Esophagus squamous epithelium (tissue), 5 donors: ENCODE measurements around the gene FAM83D. TPM values are rescaled to one million over a fixed set of nuclear protein-coding genes. Genes with fewer than 3 reads are reported as not detected.

Experiments used
- DNase-seq: peaks from one replicate; lab custom pipeline; 2025; lab: John Stamatoyannopoulos, UW
- H3K27ac ChIP-seq, 4 donors: fragments of 200-600 bp; sonication (generic); one replicate each; pipeline ENCODE4 v1.5.1; 2016 to 2019; ENCODE audit warnings: mild to moderate bottlenecking in 1 of 4
- H3K27me3 ChIP-seq, 4 donors: fragments of 200-600 bp; sonication (generic); 1 replicate in 3 of 4; 2 replicates in 1 of 4; pipeline versions ENCODE4 v1.5.1 to v1.6.0; 2017 to 2021; ENCODE audit warnings: antibody characterized with exemption in 1 of 4
- H3K36me3 ChIP-seq, 3 donors: fragments of 200-600 bp; sonication (generic); one replicate each; pipeline ENCODE4 v1.5.1; 2016 to 2019
- H3K4me1 ChIP-seq, 3 donors: fragments of 200-600 bp; sonication (generic); one replicate each; pipeline ENCODE4 v1.5.1; 2017 to 2019
- H3K4me3 ChIP-seq, 4 donors: fragments of 200-600 bp; sonication (generic); 1 replicate in 3 of 4; 2 replicates in 1 of 4; pipeline ENCODE4 v1.5.1; 2016 to 2019; ENCODE audit warnings: mild to moderate bottlenecking in 2 of 4, moderate library complexity in 1 of 4
- H3K9me3 ChIP-seq, 3 donors: fragments of 200-600 bp; sonication (generic); one replicate each; pipeline ENCODE4 v1.5.1; 2016 to 2019
- POLR2A ChIP-seq, 4 donors: fragments of 450-650 bp; IDR thresholded peaks; one replicate each; pipeline ENCODE4 v1.6.1; 2017; ENCODE audit warnings: antibody characterized with exemption in 4 of 4, mild to moderate bottlenecking in 4 of 4, moderate library complexity in 3 of 4
- WGBS, 2 donors: methylation state at CpG; one replicate each; pipeline ENCODE4 v1.1.5; 2018; 5-methylcytosine and 5-hydroxymethylcytosine counted together
- intact Hi-C: fragments of 100-400 bp; cut with DNase I; formaldehyde crosslinking; loops from one replicate; pipeline ENCODE4 v1.15.0; 2022
- total RNA-seq, 4 donors: library from RNA; depleted of rRNA; stranded (reverse); fragments of >200 nt; gene quantifications; one replicate each; pipeline ENCODE4 v1.1.0, GENCODE V29; 2016
- TF ChIP-seq, protein P1 (sequence below), 6 experiments: fragments of 450-650 bp in 4 of 6; fragments of 200-600 bp in 2 of 6; sonication (generic) in 2 of 6; IDR thresholded peaks; one replicate each; pipeline ENCODE4 v1.5.1; 2016 to 2019; ENCODE audit warnings: antibody characterized with exemption in 6 of 6, mild to moderate bottlenecking in 4 of 6, moderate library complexity in 4 of 6
- donor health status: DM: yes; HTN: yes; CAD: no.

Gene FAM83D
- total RNA-seq, 4 donors from 2014 or later: 53.8 to 105 (median 81.9) TPM

DNA sequence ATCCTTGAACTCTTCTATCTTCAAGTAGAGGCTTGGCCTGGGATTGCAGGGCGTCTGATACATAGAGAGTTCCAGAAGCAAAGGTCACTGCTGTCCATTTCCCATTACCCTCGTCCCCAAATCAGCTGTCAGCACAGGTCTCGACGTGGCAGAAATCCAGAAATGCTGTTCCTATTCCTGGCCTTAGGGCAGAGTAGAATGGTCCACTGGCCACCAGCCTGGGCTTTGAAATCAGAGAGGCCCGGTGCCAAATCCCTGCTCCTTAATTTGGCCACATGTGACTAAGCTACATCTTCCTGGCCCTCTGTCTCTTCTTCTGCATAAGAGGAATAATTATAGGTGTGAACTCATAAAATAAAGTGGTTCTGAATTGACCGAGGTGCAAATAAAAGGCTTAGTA is 40.9 kb upstream of the FAM83D start:
- H3K36me3 ChIP-seq: no peaks in the 10 kb centered on the region
- no peak for DNase-seq
- 73% methylated on average over 5 to 6 of the region's 6 CpGs for WGBS, 2 donors
- H3K4me3 ChIP-seq: no peak overlapping the region
- H3K27me3 ChIP-seq: peaks cover 0 to 41% (median 0%) of the 10 kb centered on the region in 4 donors
- H3K4me1 ChIP-seq: peaks cover 0 to 20% (median 0%) of the 10 kb centered on the region in 3 donors
- no peaks in the 10 kb centered on the region for H3K9me3 ChIP-seq
- no peak overlapping the region for H3K27ac ChIP-seq
- intact Hi-C loops: no loop called here
- no peak for TF ChIP-seq POLR2A (IDR thresholded peaks at IDR 0.05)
- TF ChIP-seq, protein P1, sequence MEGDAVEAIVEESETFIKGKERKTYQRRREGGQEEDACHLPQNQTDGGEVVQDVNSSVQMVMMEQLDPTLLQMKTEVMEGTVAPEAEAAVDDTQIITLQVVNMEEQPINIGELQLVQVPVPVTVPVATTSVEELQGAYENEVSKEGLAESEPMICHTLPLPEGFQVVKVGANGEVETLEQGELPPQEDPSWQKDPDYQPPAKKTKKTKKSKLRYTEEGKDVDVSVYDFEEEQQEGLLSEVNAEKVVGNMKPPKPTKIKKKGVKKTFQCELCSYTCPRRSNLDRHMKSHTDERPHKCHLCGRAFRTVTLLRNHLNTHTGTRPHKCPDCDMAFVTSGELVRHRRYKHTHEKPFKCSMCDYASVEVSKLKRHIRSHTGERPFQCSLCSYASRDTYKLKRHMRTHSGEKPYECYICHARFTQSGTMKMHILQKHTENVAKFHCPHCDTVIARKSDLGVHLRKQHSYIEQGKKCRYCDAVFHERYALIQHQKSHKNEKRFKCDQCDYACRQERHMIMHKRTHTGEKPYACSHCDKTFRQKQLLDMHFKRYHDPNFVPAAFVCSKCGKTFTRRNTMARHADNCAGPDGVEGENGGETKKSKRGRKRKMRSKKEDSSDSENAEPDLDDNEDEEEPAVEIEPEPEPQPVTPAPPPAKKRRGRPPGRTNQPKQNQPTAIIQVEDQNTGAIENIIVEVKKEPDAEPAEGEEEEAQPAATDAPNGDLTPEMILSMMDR (IDR thresholded peaks at IDR 0.05): no peak

DNA sequence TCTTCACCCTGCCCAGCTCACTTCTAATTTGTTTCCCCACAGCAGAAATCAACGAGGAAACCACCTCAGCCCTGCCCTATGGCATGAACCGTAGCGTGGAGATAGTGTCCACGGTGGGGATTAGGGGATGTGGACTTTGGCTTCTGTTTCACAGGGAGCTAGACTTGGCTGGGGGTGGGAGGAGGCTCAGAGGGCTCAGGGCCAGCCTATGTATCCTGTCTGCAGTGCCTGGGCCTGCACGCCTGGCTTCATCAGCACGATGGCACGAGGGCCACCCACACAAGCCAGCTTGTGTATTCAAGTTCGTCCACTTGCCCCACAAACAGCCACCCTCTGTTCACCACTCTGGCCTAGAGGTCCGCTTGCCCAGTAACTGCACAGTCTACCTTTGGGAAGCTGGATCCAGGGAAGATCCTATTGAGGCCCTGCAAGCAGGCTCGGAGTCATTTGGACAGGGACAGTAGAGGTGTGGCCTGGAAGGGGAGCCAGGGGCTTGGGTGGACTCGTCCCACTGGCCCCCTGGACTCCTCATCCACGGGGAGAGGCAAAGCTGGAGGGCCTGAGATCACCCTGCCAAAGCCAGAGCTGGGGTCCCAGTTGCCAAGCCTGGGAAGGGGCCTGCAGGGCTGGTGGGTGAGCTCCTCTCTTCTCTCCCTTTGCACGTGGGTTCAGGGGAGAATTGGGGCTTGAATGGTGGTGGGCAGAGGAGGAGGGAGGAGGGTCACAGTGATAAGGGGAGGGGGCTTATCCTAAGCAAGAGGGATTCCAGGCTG is 38.0 kb upstream of the FAM83D start:
- Histone ChIP-seq H3K27me3 (peaks cover 0 to 27% (median 0%) of the 10 kb centered on the region in 4 donors), H3K9me3 (no peaks in the 10 kb centered on the region), H3K27ac (no peak overlapping the region), H3K4me1 (peaks cover 0 to 14% (median 0%) of the 10 kb centered on the region in 3 donors), H3K4me3 (no peak overlapping the region), H3K36me3 (no peaks in the 10 kb centered on the region)
- intact Hi-C loops: no loop called here
- WGBS, 2 donors: 60 to 63% methylated on average over 5 to 7 of the region's 13 CpGs
- DNase-seq: no peak
- TF ChIP-seq POLR2A (IDR thresholded peaks at IDR 0.05): no peak
- TF ChIP-seq, protein P1 (IDR thresholded peaks at IDR 0.05): no peak

DNA sequence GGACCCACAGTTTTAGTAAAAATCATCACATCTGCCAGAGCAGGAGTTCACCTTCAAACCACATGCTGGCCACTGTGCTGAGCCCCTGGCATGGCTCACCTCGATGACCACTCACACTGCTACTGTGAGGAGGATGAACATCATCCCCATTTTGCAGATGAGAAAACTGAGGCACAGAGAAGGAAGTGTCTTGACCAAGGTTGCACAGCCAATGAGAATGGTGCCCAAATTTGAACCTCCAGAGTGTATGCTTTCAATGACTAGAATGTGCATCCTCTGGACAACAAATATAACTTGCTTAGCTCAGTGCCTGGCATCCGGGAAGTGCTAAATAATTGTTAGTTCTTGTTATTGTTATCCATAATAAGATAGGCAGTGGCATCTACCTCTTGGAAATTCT is 37.2 kb upstream of the FAM83D start:
- Histone ChIP-seq H3K36me3 (no peaks in the 10 kb centered on the region), H3K4me3 (no peak overlapping the region), H3K9me3 (no peaks in the 10 kb centered on the region), H3K27ac (no peak overlapping the region), H3K27me3 (peaks cover 0 to 25% (median 0%) of the 10 kb centered on the region in 4 donors), H3K4me1 (peaks cover 2 to 14% (median 6%) of the 10 kb centered on the region in 3 donors)
- 71 to 77% methylated on average over 2 of the region's 2 CpGs for WGBS, 2 donors
- no peak for DNase-seq
- no peak for TF ChIP-seq POLR2A (IDR thresholded peaks at IDR 0.05)
- TF ChIP-seq, protein P1 (IDR thresholded peaks at IDR 0.05): no peak
- intact Hi-C loops: no loop called here

DNA sequence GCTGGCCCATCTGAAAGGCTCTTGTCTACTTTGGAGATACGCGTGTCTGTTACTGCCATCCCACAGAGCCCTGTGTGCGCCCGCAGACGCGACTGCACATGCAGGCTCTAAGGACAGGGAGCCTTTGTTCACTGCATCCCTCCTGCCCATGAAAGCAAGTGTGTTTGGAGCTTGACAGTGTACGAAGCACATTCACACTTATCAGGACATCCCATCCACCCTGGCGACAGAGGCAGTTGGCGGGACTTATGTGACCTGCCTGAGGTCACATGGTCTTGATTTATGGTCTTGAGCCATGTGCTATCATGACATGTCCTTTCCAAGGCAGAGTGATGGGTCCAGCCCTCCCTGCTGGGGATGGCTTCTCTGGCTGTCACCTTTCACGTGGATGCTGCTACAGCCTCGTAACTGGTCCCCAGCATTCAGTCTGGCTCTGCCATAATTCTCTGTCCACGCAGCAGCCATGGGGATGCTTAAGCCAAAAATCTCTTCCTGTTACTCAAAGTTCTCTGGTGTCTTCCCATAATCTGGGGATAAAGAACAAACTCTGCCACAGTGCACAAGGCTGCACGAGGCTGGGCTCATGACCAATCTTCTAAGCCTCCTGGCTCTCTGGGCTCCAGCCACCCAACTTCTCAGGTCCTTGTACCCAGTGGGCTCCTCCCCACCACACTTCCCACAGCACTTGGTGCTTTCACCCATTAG is 36.3 kb upstream of the FAM83D start:
- TF ChIP-seq, protein P1 (IDR thresholded peaks at IDR 0.05): no peak
- TF ChIP-seq POLR2A (IDR thresholded peaks at IDR 0.05): no peak
- Histone ChIP-seq H3K4me3 (no peak overlapping the region), H3K27me3 (peaks cover 0 to 30% (median 0%) of the 10 kb centered on the region in 4 donors), H3K27ac (no peak overlapping the region), H3K36me3 (no peaks in the 10 kb centered on the region), H3K9me3 (no peaks in the 10 kb centered on the region), H3K4me1 (peaks cover 5 to 19% (median 7%) of the 10 kb centered on the region in 3 donors)
- DNase-seq: no peak
- intact Hi-C loops: no loop called here
- WGBS, 2 donors: 63 to 76% methylated on average over 3 to 6 of the region's 13 CpGs

DNA sequence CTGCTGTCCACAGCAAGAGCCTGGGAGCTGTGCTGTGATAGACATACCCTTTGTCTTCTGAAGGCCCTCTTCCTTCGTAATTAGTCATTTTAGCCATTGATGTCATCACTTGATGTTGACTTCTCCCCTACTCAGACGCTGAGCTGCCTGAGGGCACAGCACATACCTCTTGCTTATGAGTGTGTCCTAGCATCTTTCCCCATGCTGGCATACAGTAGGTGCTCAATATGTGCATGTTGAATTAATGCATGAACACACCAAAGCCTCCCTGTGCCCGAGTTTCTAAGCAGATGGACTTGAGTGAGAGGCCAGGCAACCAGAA is 35.8 kb upstream of the FAM83D start:
- Histone ChIP-seq H3K27me3 (peaks cover 0 to 30% (median 0%) of the 10 kb centered on the region in 4 donors), H3K27ac (no peak overlapping the region), H3K4me1 (peaks cover 5 to 19% (median 7%) of the 10 kb centered on the region in 3 donors), H3K4me3 (no peak overlapping the region), H3K9me3 (no peaks in the 10 kb centered on the region), H3K36me3 (no peaks in the 10 kb centered on the region)
- intact Hi-C loops: no loop called here
- no peak for TF ChIP-seq POLR2A (IDR thresholded peaks at IDR 0.05)
- TF ChIP-seq, protein P1 (IDR thresholded peaks at IDR 0.05): no peak
- WGBS, 2 donors: 42 to 72% methylated on average over 3 of the region's 3 CpGs
- no peak for DNase-seq
